ACC112 (cell line): Measurements from ENCODE around the gene PRKCG.
"Not testable (repeated sequence)": the region's sequence is repeated elsewhere in the genome, so short reads cannot be mapped to it uniquely, and the experiment has no call there.

Experiments
- H2AFZ ChIP-seq: fragments of 200-600 bp; sonication (generic); one replicate; pipeline ENCODE4 v1.6.0; 2017; ENCODE audit warnings: antibody characterized with exemption, low read length; ENCODE audit not compliant: unreplicated experiment
- H3K27ac ChIP-seq: fragments of 200-600 bp; sonication (generic); 2 replicates; pipeline ENCODE4 v1.5.1; 2014; ENCODE audit warnings: low read depth, mild to moderate bottlenecking, antibody characterized with exemption, low read length, moderate library complexity
- H3K27me3 ChIP-seq: fragments of 200-600 bp; sonication (generic); 2 replicates; pipeline ENCODE4 v1.6.1; 2014; ENCODE audit warnings: mild to moderate bottlenecking, antibody characterized with exemption, low read length, moderate library complexity, mixed read lengths; ENCODE audit not compliant: insufficient read depth
- H3K36me3 ChIP-seq: fragments of 200-600 bp; sonication (generic); 2 replicates; pipeline ENCODE4 v1.6.1; 2016; ENCODE audit warnings: mild to moderate bottlenecking, antibody characterized with exemption, low read length, moderate library complexity, mixed read lengths; ENCODE audit not compliant: insufficient read depth
- H3K4me1 ChIP-seq: fragments of 200-600 bp; sonication (generic); one replicate; pipeline ENCODE4 v1.6.1; 2016; ENCODE audit warnings: low read length, mixed read lengths; ENCODE audit not compliant: insufficient read depth, unreplicated experiment, control insufficient read depth
- H3K4me3 ChIP-seq: fragments of 200-600 bp; sonication (generic); 2 replicates; pipeline ENCODE4 v1.5.1; 2014; ENCODE audit warnings: mild to moderate bottlenecking, low read depth, low read length
- H3K79me2 ChIP-seq: fragments of 200-600 bp; sonication (generic); one replicate; pipeline ENCODE4 v1.6.0; 2016; ENCODE audit warnings: low read length; ENCODE audit not compliant: control insufficient read depth, unreplicated experiment, insufficient read depth

Gene PRKCG

DNA sequence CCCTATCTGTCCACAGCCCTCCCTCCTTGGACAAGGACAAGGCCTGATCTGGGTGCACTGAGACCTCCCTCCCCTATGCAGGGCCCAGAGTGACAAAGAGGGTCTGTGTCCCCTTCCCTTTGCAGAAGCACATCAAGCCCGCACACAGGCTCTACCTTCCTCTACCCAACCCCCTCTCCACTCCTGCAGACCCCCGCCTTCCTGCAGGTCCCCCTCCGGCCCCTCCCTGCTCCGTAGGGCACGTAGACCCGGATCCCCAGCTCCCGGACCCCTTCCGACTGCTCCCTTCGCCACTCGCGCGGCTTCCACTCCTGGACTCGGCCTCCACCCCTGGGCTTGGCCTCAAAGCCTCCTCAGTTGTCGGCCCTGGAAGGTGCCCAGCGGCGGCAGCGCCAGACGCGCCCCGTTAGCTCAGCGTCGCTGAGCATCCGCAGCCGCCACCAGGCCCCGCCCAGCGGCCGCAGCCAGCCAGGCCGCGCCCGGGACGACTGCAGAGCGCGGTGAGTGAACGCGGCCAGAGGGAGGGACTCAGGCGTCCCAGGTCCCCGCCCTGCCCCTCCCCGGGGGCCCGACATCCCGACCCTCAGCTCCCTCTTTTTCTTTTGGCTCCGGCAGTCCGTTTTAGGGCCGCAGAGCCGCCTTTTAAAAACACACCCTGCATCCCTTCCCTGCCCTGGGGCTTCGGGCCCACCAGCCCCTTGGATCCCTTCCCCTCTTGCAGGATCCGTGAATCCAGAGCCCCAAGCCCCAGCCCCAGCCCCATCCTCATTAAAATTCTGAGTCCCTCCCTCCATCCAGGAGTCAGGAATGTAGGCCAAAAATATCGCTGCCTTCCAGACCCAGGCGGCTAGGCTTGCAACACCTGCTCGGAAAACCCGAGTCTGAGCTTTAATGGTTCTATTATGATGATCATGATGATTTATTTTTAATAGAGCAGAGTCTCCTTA, 15.8 kb upstream of the PRKCG start:
- Histone ChIP-seq H2AFZ (no peak overlapping the region), H3K36me3 (no peaks in the 10 kb centered on the region), H3K27ac (peak overlapping the region; percentile 99), H3K4me1 (peaks cover 21% of the 10 kb centered on the region), H3K4me3 (peak overlapping the region; percentile 73), H3K27me3 (no peaks in the 10 kb centered on the region), H3K79me2 (peaks cover 10% of the 10 kb centered on the region)

GRCh38 chr19:53866865-53867224, 15.2 kb upstream of the PRKCG start:
- Histone ChIP-seq H3K27me3 (no peaks in the 10 kb centered on the region), H2AFZ (no peak overlapping the region), H3K79me2 (peaks cover 10% of the 10 kb centered on the region), H3K27ac (peak overlapping the region; percentile 99), H3K4me1 (peaks cover 21% of the 10 kb centered on the region), H3K36me3 (no peaks in the 10 kb centered on the region), H3K4me3 (peak overlapping the region; percentile 73)

DNA sequence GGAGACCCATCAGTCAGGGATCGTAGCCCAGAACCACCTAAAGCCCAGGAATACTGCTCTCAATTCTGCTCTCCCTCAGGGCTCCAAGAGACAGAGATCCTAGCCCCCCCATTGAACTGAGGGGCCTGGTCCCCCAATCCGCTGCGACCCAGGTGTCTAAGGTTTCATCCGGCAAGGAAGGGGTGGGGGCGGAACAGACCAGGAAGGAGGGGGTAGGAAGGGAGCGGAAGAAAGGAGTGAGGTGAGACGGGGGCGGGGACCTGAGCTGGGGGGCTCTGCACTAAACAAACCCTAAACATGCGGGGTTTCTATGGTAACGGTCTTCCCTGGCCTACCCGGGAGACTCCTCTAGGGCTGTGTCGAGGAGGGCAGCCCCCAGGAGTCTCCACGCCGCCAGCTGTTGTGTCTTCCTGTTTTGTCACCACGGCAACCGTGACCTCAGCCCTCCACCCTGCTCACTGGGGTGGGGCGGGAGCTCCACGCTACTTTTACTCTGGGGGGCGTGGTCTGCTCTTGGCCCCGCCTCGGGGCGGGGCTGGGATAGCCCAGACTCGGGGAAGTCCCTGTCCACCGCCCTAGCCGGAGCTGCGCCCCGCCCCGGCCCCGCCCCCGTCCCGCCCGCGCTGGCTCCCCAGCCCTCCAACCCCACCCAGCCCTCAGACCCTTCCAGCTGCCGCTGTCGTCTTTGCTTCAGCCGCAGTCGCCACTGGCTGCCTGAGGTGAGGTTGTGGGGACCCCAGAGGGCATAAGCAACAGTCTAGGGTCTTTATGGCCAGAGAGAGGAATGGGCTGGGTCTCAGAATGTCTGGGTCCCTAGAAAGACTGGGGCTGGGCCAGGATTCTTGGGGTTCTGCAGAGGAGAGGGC, 14.5 kb upstream of the PRKCG start, which contains the start of gene MYADM:
Gene MYADM (plus strand): TSS at position 659 of the 866 bp plus-strand sequence. CDS start 5,647 bp downstream, outside the sequence.
- Histone ChIP-seq H3K27ac (peak within 1 kb of the TSS; percentile 99), H3K79me2 (peaks cover 10% of the 10 kb centered on the region), H3K36me3 (no peaks in the 10 kb centered on the region), H2AFZ (no peak within 1 kb of the TSS), H3K27me3 (no peaks in the 10 kb centered on the region), H3K4me1 (peaks cover 21% of the 10 kb centered on the region), H3K4me3 (peak within 1 kb of the TSS; percentile 96)

DNA sequence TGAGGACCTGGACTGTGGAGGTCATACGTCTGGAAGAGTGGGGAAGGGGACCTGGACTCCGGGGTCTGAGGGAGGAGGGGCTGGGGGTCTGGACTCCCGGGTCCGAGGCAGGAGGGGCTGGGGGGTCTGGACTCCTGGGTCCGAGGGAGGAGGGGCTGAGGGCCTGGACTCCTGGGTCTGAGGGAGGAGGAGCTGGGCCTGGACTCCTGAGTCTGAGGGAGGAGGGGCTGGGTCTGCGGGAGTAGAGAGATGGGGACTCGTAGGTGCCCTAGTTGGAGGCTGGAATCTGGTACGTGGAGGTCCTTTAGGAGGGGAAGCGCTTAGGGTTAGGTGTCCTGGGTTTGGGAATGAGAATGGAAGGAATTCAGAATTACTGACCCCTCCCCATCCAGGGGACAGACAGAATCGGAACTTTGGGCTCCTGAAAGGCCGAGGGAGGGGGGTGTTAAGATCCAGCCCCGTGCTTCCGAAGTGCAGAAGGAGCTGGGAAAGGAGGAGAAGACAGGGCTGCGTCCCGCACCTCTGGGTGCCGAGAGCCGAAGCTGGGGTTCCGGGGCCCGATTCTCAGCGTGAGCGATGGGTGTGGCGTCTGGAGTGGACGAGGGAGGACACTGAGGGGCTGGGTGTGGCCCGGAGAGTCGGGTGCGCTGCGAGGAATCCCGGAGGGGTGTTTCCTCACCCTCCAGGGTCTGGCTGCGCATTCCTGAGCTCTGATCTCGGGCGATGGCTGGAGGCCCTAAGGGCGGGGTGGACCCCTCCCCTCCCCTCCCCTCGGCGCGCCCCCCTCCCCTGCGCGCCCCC, 13.7 kb upstream of the PRKCG start:
- Histone ChIP-seq H3K4me3 (peak overlapping the region; percentile 96), H2AFZ (no peak overlapping the region), H3K27me3 (no peaks in the 10 kb centered on the region), H3K36me3 (no peaks in the 10 kb centered on the region), H3K4me1 (peaks cover 21% of the 10 kb centered on the region), H3K27ac (peak overlapping the region; percentile 79), H3K79me2 (peaks cover 10% of the 10 kb centered on the region)

- H3K79me2 ChIP-seq, result peaks cover 10% of the 10 kb centered on the region
- no peak overlapping the region for H2AFZ ChIP-seq
- H3K4me3 ChIP-seq, result peak overlapping the region; percentile 96
- H3K27me3 ChIP-seq, result no peaks in the 10 kb centered on the region
- peak overlapping the region; percentile 79 for H3K27ac ChIP-seq
- no peaks in the 10 kb centered on the region; the same call in 1 of the 2 replicates for H3K36me3 ChIP-seq
- H3K4me1 ChIP-seq, result peaks cover 21% of the 10 kb centered on the region
Measured at GRCh38 chr19:53868892-53869804, 12.8 kb upstream of the PRKCG start.

GRCh38 chr19:53869805-53870484, 12.1 kb upstream of the PRKCG start:
- H2AFZ ChIP-seq, result not testable (repeated sequence)

GRCh38 chr19:53870485-53870844, 11.5 kb upstream of the PRKCG start:
- peaks cover 10% of the 10 kb centered on the region for H3K79me2 ChIP-seq
- peaks cover 11% of the 10 kb centered on the region for H3K4me1 ChIP-seq
- H3K27ac ChIP-seq, result no peak overlapping the region
- no peaks in the 10 kb centered on the region; the same call in 1 of the 2 replicates for H3K36me3 ChIP-seq
- peak overlapping the region; percentile 0; the same call in 1 of the 2 replicates for H3K4me3 ChIP-seq
- H3K27me3 ChIP-seq, result no peaks in the 10 kb centered on the region
- no peak overlapping the region for H2AFZ ChIP-seq

More at GRCh38 chr19:53869805-53870484, 12.1 kb upstream of the PRKCG start:
- H3K4me1 ChIP-seq, result peaks cover 15% of the 10 kb centered on the region
- H3K27me3 ChIP-seq, H3K36me3 ChIP-seq: not testable (repeated sequence)
- peak overlapping the region; percentile 96 for H3K4me3 ChIP-seq
- peak overlapping the region; percentile 79 for H3K27ac ChIP-seq
- H3K79me2 ChIP-seq, result peaks cover 10% of the 10 kb centered on the region

DNA sequence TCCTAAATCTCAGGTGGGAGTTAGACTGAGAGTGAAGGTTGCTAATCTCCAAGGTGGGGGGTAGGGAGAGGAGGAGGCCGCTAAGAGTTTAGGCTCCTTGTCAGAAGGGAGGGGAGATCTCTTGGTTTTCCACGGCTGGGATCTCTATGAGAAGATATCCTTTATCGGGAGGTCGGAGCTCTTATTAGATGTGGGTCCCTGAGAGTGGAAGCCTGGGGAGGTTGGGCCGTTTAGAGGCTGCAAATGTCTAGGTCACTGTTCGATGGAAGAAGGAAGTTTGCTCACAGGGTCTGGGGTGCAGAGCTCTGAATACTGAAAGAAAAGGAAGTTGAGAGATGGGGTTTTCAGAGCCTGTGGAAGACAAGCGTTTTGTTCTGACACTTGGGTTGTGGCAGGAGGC, 10.5 kb upstream of the PRKCG start:
- no peak overlapping the region for H3K27ac ChIP-seq
- no peak overlapping the region for H2AFZ ChIP-seq
- no peak overlapping the region for H3K4me3 ChIP-seq
- peaks cover 6% of the 10 kb centered on the region for H3K4me1 ChIP-seq
- H3K27me3 ChIP-seq, result no peaks in the 10 kb centered on the region
- peaks cover 10% of the 10 kb centered on the region for H3K79me2 ChIP-seq
- no peaks in the 10 kb centered on the region; the same call in 1 of the 2 replicates for H3K36me3 ChIP-seq

DNA sequence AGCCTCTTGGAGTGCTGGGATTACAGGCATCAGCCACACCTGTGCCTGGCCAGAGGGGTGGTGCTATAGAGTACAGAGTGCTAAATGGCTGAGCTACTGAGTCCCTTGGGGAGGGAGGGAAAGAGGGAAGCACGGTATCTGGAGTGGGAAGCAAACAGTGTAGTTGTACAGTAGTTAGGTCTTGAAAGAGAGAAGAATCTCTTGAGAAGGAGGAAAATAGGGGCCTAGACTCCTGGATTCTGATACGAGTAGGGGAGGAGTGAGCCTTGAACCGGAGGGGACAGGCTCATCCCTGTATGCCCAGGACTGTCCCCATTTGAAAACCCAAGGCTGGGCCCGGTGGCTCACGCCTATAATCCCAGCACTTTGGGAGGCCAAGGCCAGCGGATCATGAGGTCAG, 9.2 kb upstream of the PRKCG start:
- Histone ChIP-seq H3K27me3 (no peaks in the 10 kb centered on the region), H3K79me2 (peaks cover 10% of the 10 kb centered on the region), H3K36me3 (no peaks in the 10 kb centered on the region; the same call in 1 of the 2 replicates)

More for the DNA sequence above, 9.2 kb upstream of the PRKCG start:
- Histone ChIP-seq H3K4me1 (no peaks in the 10 kb centered on the region), H3K27ac (no peak overlapping the region), H3K4me3 (no peak overlapping the region), H2AFZ (no peak overlapping the region)
